SK-N-SH (cell line): ENCODE measurements around the gene PRKCA. TPM values are rescaled to one million over a fixed set of nuclear protein-coding genes. Genes with fewer than 3 reads are reported as not detected.

Source experiments
- CTCF ChIA-PET: fragments of 300-600, 350-600 bp; formaldehyde crosslinking; extraction: SDS; loops from one replicate; lab custom pipeline; 2021; lab: Yijun Ruan, JAX
- POLR2A ChIA-PET: fragments of 350-600 bp; sonication (Branson Sonifier 250); formaldehyde crosslinking; extraction: SDS; loops from one replicate; lab custom pipeline; 2020; ENCODE audit warnings: antibody characterized with exemption, inconsistent platforms; lab: Yijun Ruan, JAX
- DNase-seq: peaks from one replicate; pipeline ENCODE4 v3.0.0; 2012
- H2AFZ ChIP-seq: fragments of 200-600 bp; sonication (generic); 2 replicates; pipeline ENCODE4 v1.8.1; 2016; ENCODE audit warnings: antibody characterized with exemption, mild to moderate bottlenecking, low read depth
- H3F3A ChIP-seq: fragments of 200-600 bp; sonication (generic); replicated peaks from 2 replicates; pipeline ENCODE3; 2016; ENCODE audit warnings: antibody characterized with exemption, mild to moderate bottlenecking; ENCODE audit not compliant: insufficient read depth
- H3K27ac ChIP-seq, 2 experiments: fragments of 200-500 bp in 1 of 2; fragments of 200-600 bp in 1 of 2; sonication (Bioruptor generic) in 1 of 2; sonication (generic), shearing (Covaris generic) in 1 of 2; 2 replicates each; pipeline versions ENCODE4 v1.5.1 to v1.6.1; 2014 to 2016; ENCODE audit warnings: low read depth in 2 of 2, inconsistent platforms in 1 of 2, low read length in 1 of 2, mild to moderate bottlenecking in 1 of 2, mixed read lengths in 1 of 2
- H3K27me3 ChIP-seq: fragments of 200-600 bp; sonication (generic), shearing (Covaris generic); 2 replicates; pipeline ENCODE4 v1.6.1; 2016; ENCODE audit warnings: mixed run types; ENCODE audit not compliant: insufficient read depth
- H3K36me3 ChIP-seq, 2 experiments: fragments of 200-500 bp in 1 of 2; fragments of 200-600 bp in 1 of 2; sonication (Bioruptor generic) in 1 of 2; sonication (generic) in 1 of 2; replicated peaks in 1 of 2; 2 replicates each; pipeline versions ENCODE3 to v1.5.1; 2014 to 2016; ENCODE audit warnings: low read length in 1 of 2, mild to moderate bottlenecking in 1 of 2; ENCODE audit not compliant: insufficient read depth in 2 of 2, control insufficient read depth in 1 of 2
- H3K4me1 ChIP-seq, 2 experiments: fragments of 200-500 bp in 1 of 2; fragments of 200-600 bp in 1 of 2; sonication (Bioruptor generic) in 1 of 2; sonication (generic), shearing (Covaris generic) in 1 of 2; 2 replicates each; pipeline versions ENCODE4 v1.5.1 to v1.6.1; 2014 to 2016; ENCODE audit warnings: low read depth in 1 of 2, low read length in 1 of 2, mixed run types in 1 of 2; ENCODE audit not compliant: insufficient read depth in 2 of 2, control insufficient read depth in 1 of 2
- H3K4me2 ChIP-seq: fragments of 200-600 bp; sonication (generic), shearing (Covaris generic); 2 replicates; pipeline ENCODE4 v1.6.1; 2017; ENCODE audit warnings: mixed run types
- H3K4me3 ChIP-seq, 2 experiments: fragments of 200-500 bp in 1 of 2; fragments of 200-600 bp in 1 of 2; sonication (Bioruptor generic) in 1 of 2; sonication (generic), shearing (Covaris generic) in 1 of 2; 2 replicates each; pipeline versions ENCODE4 v1.5.1 to v1.8.1; 2014 to 2016; ENCODE audit warnings: low read depth in 2 of 2, inconsistent platforms in 1 of 2, low read length in 1 of 2, mild to moderate bottlenecking in 1 of 2, mixed read lengths in 1 of 2, moderate library complexity in 1 of 2
- H3K79me2 ChIP-seq: fragments of 200-600 bp; sonication (generic); 2 replicates; pipeline ENCODE4 v1.8.1; 2017; ENCODE audit warnings: mild to moderate bottlenecking; ENCODE audit not compliant: insufficient read depth
- H3K9ac ChIP-seq: fragments of 200-600 bp; sonication (generic); 2 replicates; pipeline ENCODE4 v1.6.1; 2017; ENCODE audit warnings: mixed run types
- H3K9me2 ChIP-seq: fragments of 200-600 bp; sonication (generic); 2 replicates; pipeline ENCODE4 v1.6.1; 2017; ENCODE audit warnings: mixed run types
- H3K9me3 ChIP-seq: fragments of 200-600 bp; sonication (generic); 2 replicates; pipeline ENCODE4 v1.6.1; 2017; ENCODE audit warnings: mixed run types, mild to moderate bottlenecking, moderate library complexity
- H4K20me1 ChIP-seq: fragments of 200-600 bp; sonication (generic); 2 replicates; pipeline ENCODE4 v1.6.1; 2017; ENCODE audit warnings: mild to moderate bottlenecking, mixed run types; ENCODE audit not compliant: insufficient read depth
- CHD2 ChIP-seq: fragments of 150-350 bp; IDR thresholded peaks from 2 replicates; pipeline ENCODE4 v1.6.1; 2018; ENCODE audit warnings: low read length; ENCODE audit not compliant: partially characterized antibody
- ELF1 ChIP-seq: IDR thresholded peaks from 2 replicates; pipeline ENCODE4 v1.4.0; 2012
- EP300 ChIP-seq, 2 experiments: IDR thresholded peaks; 2 replicates each; pipeline versions ENCODE4 v1.4.0 to v1.6.1; 2012; ENCODE audit warnings: borderline replicate concordance in 1 of 2, low read depth in 1 of 2, low read length in 1 of 2
- EZH2phosphoT487 ChIP-seq: fragments of 200-600 bp; sonication (generic); IDR thresholded peaks from 2 replicates; pipeline ENCODE4 v1.6.1; 2017; ENCODE audit warnings: low read depth, mixed run types, mild to moderate bottlenecking, antibody characterized with exemption, moderate library complexity, borderline replicate concordance
- FOSL2 ChIP-seq: IDR thresholded peaks from 2 replicates; pipeline ENCODE4 v1.4.0; 2012; ENCODE audit warnings: low read depth, mild to moderate bottlenecking, moderate library complexity, borderline replicate concordance
- FOXM1 ChIP-seq: IDR thresholded peaks from 2 replicates; pipeline ENCODE4 v1.4.0; 2012; ENCODE audit warnings: low read depth, mild to moderate bottlenecking
- GABPA ChIP-seq: IDR thresholded peaks from 2 replicates; pipeline ENCODE4 v1.4.0; 2012; ENCODE audit warnings: low read depth, mild to moderate bottlenecking
- JUND ChIP-seq: IDR thresholded peaks from 2 replicates; pipeline ENCODE4 v1.4.0; 2012
- MEF2A ChIP-seq: IDR thresholded peaks from 2 replicates; pipeline ENCODE4 v1.4.0; 2012; ENCODE audit warnings: low read depth, borderline replicate concordance
- NFIC ChIP-seq: IDR thresholded peaks from 2 replicates; pipeline ENCODE4 v1.4.0; 2012; ENCODE audit warnings: borderline replicate concordance
- POLR2AphosphoS5 ChIP-seq: IDR thresholded peaks from 2 replicates; pipeline ENCODE4 v1.6.1; 2012; ENCODE audit warnings: low read depth, low read length
- RXRA ChIP-seq: IDR thresholded peaks from 2 replicates; pipeline ENCODE4 v1.4.0; 2012; ENCODE audit warnings: low read depth, mild to moderate bottlenecking, borderline replicate concordance
- SIN3A ChIP-seq: IDR thresholded peaks from 2 replicates; pipeline ENCODE4 v1.6.1; 2012; ENCODE audit warnings: low read depth, mild to moderate bottlenecking, low read length, moderate library complexity, borderline replicate concordance
- SMC3 ChIP-seq: IDR thresholded peaks from 2 replicates; pipeline ENCODE4 v1.6.1; 2012; ENCODE audit warnings: low read depth, low read length, improper control_type of control experiment
- TCF12 ChIP-seq: IDR thresholded peaks from 2 replicates; pipeline ENCODE4 v1.4.0; 2012
- TEAD4 ChIP-seq: IDR thresholded peaks from 2 replicates; pipeline ENCODE4 v1.4.0; 2012; ENCODE audit warnings: mild to moderate bottlenecking, borderline replicate concordance; ENCODE audit not compliant: insufficient read depth
- YY1 ChIP-seq: IDR thresholded peaks from 2 replicates; pipeline ENCODE4 v1.4.0; 2012; ENCODE audit warnings: low read depth, mild to moderate bottlenecking
- WGBS: methylation state at CpG from one replicate; pipeline ENCODE4 v1.1.6; 2017; ENCODE audit warnings: low lambda C conversion rate; 5-methylcytosine and 5-hydroxymethylcytosine counted together
- polyA plus RNA-seq, 3 experiments: library from polyadenylated mRNA; depleted of rRNA; stranded (reverse); fragments of >200 nt; gene quantifications; 2 replicates each; pipeline ENCODE4 v1.2.3, GENCODE V29; 2012
- TF ChIP-seq, protein P1 (sequence below): IDR thresholded peaks from 2 replicates; pipeline ENCODE4 v1.4.0; 2012; ENCODE audit warnings: low read depth, borderline replicate concordance
- TF ChIP-seq, protein P2 (sequence below): IDR thresholded peaks from 2 replicates; pipeline ENCODE4 v1.6.1; 2012; ENCODE audit warnings: mild to moderate bottlenecking, low read depth, low read length, moderate library complexity
- TF ChIP-seq, protein P3 (sequence below): IDR thresholded peaks from 2 replicates; pipeline ENCODE4 v1.4.0; 2012; ENCODE audit warnings: low read depth, borderline replicate concordance
- TF ChIP-seq, protein P4 (sequence below): IDR thresholded peaks from 2 replicates; pipeline ENCODE4; 2012
- TF ChIP-seq, protein P5 (sequence below): fragments of 150-350 bp; IDR thresholded peaks from 2 replicates; pipeline ENCODE4 v1.6.1; 2017; ENCODE audit warnings: antibody characterized with exemption, low read length, low read depth, borderline replicate concordance
- TF ChIP-seq, protein P6 (sequence below): IDR thresholded peaks from 2 replicates; pipeline ENCODE4 v1.4.0; 2012; ENCODE audit warnings: low read depth

PRKCA gene
- polyA plus RNA-seq, 1 of the 3 experiments (the other 2 are of a cell fraction) = 108 TPM

DNA sequence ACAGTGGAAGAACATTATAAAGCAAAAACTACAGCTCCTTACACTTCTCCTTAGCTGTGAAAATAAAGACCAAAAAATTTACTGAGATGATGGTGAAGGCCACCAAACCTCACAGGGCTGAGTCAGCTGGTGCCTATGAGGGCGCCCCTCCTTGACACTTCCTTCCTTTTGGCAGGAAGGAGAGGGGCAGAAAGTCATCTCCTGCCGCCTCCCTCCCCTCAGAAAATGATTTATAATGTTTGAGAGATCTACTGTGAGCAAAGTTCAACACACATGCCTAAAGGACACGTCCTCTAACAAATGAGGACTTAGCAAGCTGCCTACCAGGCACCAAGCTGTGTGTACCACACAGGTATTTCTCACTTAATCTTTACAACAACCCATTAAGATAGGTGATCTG, 245.7 kb downstream of the PRKCA start:
- 27% methylated on average over 3 of the region's 3 CpGs for WGBS
- ChIA-PET POLR2A (no interaction called here), CTCF (interaction anchor here (1.0 to 1.7 kb wide), 2 partner anchors 45 to 99 kb away, joined by 3 read pairs; no protein-coding TSS in a partner anchor)
- Histone ChIP-seq H3K9me2 (no peaks in the 10 kb centered on the region), H3F3A (peaks cover 64% of the 10 kb centered on the region), H2AFZ (no peak overlapping the region), H4K20me1 (no peaks in the 10 kb centered on the region), H3K4me2 (peak overlapping the region; percentile 63), H3K36me3 (peaks cover 6 to 34% of the 10 kb centered on the region in 2 experiments), H3K79me2 (peaks cover 92% of the 10 kb centered on the region), H3K9ac (peak overlapping the region; percentile 42; the same call in 1 of the 2 replicates), H3K4me3 (no peak overlapping the region), H3K4me1 (peaks cover 18 to 41% of the 10 kb centered on the region in 2 experiments; a peak in 3 of 4 replicates), H3K27me3 (no peaks in the 10 kb centered on the region), H3K9me3 (peaks cover 9% of the 10 kb centered on the region; the same call in 1 of the 2 replicates), H3K27ac (peak overlapping the region; percentile 7 to 81; a peak in 3 of 4 replicates)
- TF ChIP-seq, protein P1, sequence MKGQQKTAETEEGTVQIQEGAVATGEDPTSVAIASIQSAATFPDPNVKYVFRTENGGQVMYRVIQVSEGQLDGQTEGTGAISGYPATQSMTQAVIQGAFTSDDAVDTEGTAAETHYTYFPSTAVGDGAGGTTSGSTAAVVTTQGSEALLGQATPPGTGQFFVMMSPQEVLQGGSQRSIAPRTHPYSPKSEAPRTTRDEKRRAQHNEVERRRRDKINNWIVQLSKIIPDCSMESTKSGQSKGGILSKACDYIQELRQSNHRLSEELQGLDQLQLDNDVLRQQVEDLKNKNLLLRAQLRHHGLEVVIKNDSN = no peak
- TF ChIP-seq MEF2A (no peak), SIN3A (0 out of 2 replicates have a peak, but pooled peaks have one; percentile 41), FOXM1 (no peak), CHD2 (no peak), ELF1 (peak; percentile 39; the same call in 1 of the 2 replicates), TEAD4 (peak; percentile 84), YY1 (no peak), FOSL2 (peak; percentile 80; the same call in 1 of the 2 replicates), POLR2AphosphoS5 (peak; percentile 26; the same call in 1 of the 2 replicates), EZH2phosphoT487 (no peak), EP300 (IDR thresholded peaks at IDR 0.05; ENCODE audit: borderline replicate concordance in 1 of 2, low read depth in 1 of 2, low read length in 1 of 2) (peak; percentile 16 to 96; a peak in 3 of 4 replicates), SMC3 (no peak), JUND (peak; percentile 81), GABPA (no peak), TCF12 (peak; percentile 90), NFIC (peak; percentile 88), RXRA (peak; percentile 93)
- TF ChIP-seq, protein P2, sequence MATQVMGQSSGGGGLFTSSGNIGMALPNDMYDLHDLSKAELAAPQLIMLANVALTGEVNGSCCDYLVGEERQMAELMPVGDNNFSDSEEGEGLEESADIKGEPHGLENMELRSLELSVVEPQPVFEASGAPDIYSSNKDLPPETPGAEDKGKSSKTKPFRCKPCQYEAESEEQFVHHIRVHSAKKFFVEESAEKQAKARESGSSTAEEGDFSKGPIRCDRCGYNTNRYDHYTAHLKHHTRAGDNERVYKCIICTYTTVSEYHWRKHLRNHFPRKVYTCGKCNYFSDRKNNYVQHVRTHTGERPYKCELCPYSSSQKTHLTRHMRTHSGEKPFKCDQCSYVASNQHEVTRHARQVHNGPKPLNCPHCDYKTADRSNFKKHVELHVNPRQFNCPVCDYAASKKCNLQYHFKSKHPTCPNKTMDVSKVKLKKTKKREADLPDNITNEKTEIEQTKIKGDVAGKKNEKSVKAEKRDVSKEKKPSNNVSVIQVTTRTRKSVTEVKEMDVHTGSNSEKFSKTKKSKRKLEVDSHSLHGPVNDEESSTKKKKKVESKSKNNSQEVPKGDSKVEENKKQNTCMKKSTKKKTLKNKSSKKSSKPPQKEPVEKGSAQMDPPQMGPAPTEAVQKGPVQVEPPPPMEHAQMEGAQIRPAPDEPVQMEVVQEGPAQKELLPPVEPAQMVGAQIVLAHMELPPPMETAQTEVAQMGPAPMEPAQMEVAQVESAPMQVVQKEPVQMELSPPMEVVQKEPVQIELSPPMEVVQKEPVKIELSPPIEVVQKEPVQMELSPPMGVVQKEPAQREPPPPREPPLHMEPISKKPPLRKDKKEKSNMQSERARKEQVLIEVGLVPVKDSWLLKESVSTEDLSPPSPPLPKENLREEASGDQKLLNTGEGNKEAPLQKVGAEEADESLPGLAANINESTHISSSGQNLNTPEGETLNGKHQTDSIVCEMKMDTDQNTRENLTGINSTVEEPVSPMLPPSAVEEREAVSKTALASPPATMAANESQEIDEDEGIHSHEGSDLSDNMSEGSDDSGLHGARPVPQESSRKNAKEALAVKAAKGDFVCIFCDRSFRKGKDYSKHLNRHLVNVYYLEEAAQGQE = 0 out of 2 replicates have a peak, but pooled peaks have one; percentile 45
- TF ChIP-seq, protein P3, sequence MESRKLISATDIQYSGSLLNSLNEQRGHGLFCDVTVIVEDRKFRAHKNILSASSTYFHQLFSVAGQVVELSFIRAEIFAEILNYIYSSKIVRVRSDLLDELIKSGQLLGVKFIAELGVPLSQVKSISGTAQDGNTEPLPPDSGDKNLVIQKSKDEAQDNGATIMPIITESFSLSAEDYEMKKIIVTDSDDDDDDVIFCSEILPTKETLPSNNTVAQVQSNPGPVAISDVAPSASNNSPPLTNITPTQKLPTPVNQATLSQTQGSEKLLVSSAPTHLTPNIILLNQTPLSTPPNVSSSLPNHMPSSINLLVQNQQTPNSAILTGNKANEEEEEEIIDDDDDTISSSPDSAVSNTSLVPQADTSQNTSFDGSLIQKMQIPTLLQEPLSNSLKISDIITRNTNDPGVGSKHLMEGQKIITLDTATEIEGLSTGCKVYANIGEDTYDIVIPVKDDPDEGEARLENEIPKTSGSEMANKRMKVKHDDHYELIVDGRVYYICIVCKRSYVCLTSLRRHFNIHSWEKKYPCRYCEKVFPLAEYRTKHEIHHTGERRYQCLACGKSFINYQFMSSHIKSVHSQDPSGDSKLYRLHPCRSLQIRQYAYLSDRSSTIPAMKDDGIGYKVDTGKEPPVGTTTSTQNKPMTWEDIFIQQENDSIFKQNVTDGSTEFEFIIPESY = 0 out of 2 replicates have a peak, but pooled peaks have one; percentile 46
- TF ChIP-seq, protein P4, sequence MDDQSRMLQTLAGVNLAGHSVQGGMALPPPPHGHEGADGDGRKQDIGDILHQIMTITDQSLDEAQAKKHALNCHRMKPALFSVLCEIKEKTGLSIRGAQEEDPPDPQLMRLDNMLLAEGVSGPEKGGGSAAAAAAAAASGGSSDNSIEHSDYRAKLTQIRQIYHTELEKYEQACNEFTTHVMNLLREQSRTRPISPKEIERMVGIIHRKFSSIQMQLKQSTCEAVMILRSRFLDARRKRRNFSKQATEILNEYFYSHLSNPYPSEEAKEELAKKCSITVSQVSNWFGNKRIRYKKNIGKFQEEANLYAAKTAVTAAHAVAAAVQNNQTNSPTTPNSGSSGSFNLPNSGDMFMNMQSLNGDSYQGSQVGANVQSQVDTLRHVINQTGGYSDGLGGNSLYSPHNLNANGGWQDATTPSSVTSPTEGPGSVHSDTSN = peak; percentile 94
- TF ChIP-seq, protein P5, sequence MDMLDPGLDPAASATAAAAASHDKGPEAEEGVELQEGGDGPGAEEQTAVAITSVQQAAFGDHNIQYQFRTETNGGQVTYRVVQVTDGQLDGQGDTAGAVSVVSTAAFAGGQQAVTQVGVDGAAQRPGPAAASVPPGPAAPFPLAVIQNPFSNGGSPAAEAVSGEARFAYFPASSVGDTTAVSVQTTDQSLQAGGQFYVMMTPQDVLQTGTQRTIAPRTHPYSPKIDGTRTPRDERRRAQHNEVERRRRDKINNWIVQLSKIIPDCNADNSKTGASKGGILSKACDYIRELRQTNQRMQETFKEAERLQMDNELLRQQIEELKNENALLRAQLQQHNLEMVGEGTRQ = no peak
- TF ChIP-seq, protein P6, sequence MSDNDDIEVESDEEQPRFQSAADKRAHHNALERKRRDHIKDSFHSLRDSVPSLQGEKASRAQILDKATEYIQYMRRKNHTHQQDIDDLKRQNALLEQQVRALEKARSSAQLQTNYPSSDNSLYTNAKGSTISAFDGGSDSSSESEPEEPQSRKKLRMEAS = peak; percentile 52; the same call in 1 of the 2 replicates
- no peak for DNase-seq
